Measurements from ENCODE around the gene SERPINE2.
A peak's percentile ranks its signal among the peaks of the same experiment; 100 is the strongest.
"Not testable (repeated sequence)": the region's sequence is repeated elsewhere in the genome, so short reads cannot be mapped to it uniquely, and the experiment has no call there.

Gene SERPINE2

DNA sequence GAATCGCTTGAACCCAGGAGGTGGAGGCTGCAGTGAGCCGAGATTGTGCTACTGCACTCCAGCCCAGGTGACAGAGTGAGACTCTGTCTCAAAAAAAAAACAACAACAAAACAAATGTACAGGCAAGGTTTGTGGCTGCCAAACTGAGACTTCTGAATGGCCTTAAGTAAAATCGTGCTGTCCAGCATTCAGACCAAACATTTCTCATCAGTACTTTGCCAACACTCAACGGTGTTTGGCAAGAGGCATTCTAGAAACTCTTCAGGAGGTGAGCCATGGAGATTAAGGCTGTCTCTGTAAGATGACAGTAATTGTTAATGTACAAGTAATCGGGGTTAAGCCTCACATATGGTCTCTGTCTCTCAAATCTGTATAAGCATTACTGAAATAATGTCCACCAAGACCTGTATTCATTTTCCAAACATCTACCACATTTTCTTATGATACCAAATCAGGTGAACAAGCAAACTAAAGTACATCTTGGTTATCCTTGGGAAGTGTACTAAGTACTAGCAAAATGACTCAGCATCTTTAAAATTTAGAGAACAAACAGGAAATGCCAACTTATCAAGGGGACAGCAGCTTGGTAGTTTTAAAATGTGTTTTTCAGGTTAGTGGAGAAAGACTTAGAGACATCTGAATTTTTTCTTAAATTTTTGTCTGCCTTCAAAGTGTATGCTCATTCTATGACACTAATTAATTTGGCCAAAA lies 29.3 kb downstream of the SERPINE2 start:
- DNase-seq = no peak

DNA sequence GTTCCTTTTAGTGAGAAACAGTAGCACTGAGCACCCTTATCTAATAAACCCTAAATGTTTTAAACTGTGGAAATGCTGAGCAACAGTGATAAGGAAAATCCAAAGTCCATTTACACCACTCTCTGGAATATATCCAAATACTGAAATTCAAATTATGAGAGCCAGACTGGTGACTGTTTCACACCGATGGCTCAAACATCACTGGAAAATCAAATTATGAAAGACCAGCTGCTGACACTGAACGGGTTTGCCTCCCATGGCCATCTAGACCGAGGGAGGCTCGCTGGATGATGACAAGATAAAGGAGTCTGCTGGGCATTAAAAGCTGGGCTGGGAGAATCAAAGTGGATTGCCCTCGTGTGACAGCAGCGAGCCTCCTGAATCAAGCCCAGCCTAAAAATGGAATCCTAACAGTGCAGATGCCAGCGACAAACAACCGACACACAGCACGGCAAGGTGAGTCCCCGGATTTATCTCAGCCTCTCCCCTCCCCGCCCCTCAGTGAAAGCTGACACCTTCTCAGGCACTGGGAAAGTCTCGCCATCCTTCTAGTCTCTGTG lies 30.3 kb downstream of the SERPINE2 start:
- DNase-seq = no peak

DNA sequence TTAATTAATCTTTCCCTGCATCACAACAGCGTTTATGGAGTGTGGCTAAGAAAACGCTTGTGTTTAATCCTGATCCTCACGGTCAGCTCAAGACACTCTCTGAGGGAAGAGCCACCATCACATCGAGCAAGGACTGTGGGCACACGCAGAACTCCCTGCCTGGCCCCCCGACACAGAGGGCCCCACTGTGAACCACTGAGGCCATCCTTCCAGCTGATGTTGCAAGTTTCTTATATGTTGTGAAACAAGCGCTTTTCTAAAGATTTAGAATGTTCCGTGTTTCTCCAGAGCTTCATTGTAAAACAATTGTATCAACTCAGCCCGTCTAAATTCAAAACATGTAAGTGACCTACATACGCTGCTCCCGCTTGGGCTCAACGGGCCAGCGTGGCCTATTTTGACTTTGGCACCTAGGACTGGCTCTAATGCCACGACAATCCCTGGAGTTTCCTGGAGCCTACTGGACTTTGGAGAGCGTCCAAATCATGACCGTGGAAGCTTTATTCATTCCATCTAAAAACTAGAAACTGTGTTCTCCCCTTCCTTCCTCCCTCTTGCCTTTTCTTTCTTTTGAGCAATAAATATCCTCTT lies 34.9 kb downstream of the SERPINE2 start:
- no peak for DNase-seq

DNA sequence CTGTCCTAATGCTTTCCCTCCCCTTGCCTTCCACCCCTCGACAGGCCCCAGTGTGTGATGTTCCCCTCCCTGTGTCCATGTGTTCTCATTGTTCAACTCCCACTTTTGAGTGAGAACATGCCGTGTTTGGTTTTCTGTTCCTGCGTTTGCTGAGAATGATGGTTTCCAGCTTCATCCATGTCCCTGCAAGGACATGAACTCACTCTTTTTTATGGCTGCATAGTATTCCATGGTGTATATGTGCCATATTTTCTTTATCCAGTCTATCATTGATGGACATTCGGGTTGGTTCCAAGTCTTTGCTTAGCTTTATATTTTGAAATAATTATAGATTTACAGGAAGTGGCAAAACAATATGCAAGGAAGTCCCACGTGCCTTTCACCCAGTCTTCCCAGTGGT lies 38.4 kb downstream of the SERPINE2 start:
- not testable (repeated sequence) for DNase-seq

DNA sequence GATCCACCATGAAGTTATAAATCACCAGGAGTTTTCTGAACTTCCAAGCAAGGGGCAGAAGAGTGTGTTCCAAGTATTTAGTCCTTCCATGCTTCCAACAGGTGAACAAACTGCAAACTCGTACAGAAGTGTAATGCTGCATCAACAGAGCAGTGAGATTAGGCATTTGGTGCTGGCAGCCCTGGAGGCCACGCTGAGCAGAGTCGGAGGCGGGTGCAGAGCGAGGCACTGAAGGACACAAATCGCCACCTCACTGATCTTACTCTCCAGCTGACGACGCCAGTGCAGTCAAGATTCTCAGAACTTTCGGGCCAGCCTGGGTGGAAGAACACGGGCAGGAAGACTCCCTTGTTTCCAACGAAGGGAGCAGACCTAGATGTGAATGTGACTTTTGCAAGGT lies 39.2 kb downstream of the SERPINE2 start:
- no peak for DNase-seq

DNA sequence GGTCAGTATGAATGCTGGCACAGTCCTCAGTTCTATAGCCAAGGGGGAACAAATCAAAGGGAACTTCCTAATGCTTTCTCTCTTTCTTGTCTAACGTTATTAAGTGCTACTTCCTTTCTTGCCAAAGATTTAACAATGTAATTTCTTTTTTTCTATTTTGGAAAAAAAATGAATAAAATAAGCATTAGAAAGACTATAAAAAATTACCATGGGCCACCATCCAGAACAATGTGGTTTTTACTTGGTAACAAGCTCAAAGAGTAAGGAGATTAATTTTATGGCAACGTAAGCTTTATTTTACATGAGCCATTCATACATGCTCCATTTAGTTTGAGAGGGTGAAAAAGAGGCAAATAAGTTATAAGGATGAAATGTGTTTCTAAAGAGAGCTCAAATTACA lies 40.1 kb downstream of the SERPINE2 start:
- no peak for DNase-seq

DNA sequence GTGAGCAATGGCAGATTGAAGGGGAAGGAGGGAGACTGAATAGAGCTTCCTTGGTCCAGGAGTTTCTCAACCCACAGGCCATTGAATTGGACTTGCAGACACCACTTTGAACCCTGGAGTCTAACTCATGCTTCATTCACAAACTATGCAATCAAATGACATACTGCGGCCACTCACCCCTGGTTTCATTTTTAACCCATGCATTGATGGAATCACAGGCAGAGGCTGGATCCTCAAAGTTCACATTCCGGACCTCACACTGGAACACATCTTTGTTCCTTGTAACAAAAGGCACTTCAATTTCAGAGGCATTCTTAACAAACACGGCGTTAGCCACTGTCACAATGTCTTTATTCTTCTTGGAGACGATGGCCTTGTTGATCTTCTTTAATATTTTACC lies 41.1 kb downstream of the SERPINE2 start:
- DNase-seq = no peak

DNA sequence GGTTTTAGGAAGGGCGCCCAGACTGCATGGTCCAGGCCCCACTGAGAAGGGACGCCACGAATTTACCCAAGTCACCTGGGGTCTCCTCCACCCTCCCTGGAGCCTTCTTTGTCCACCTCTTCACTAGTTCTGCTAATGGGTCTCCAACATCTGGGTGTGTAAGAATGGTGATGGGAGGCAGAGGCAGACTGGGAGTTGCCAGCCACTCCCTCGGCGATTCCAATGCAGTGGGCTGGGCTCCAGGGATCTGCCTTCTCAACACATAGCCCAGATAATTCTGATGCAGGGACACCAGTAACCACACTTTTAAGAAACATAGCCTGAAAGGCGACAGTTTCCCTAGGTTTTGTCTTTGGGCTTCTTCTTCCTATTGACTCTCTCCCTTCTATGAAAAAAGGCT lies 42.7 kb downstream of the SERPINE2 start:
- no peak for DNase-seq

DNA sequence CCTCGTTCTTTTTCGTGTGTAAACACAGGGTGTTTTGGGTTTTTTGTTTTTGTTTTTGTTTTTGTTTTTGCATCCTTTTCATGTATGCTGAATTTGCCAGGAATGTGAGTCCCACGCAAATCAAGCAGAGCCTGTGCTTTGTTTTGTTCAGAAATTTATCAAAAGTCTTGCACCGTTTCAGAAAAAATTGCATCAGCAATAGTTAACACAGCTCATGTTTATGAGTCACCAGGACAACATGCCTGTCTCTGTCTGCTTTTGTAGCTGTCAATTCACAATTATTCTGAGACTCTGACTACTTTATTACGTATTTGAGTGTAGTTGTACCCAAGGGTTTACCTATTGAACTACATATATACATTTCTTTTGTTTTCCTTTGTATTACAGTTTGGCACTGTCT lies 43.5 kb downstream of the SERPINE2 start:
- DNase-seq = no peak

DNA sequence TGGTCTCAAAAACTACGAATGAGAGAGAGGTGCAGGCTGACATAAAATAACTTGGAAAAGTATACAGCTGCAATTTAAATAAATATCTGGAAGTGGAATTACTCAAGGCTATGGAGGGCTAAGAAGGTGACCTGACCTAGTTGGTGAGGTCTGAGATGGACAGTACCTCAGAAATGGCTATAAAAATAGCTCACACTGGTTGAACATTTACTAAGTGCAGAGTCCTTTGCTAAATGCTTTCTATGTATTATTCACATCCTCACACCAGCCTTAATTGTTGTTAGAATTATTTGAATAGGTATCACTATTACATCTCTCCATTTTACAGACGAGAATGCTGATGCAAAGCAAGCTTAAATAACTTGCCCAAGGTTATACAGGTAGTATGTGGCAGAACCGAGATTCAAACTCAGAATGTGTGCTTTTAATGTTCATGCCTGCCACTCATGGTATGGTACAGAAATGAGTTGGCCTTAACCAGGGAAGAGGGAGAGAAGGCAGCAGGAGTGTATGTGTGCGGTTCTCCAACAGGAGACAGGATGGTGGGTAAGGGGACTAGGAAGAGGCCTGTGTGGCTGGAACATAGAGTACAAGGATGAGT lies 44.4 kb downstream of the SERPINE2 start:
- DNase-seq = no peak

DNA sequence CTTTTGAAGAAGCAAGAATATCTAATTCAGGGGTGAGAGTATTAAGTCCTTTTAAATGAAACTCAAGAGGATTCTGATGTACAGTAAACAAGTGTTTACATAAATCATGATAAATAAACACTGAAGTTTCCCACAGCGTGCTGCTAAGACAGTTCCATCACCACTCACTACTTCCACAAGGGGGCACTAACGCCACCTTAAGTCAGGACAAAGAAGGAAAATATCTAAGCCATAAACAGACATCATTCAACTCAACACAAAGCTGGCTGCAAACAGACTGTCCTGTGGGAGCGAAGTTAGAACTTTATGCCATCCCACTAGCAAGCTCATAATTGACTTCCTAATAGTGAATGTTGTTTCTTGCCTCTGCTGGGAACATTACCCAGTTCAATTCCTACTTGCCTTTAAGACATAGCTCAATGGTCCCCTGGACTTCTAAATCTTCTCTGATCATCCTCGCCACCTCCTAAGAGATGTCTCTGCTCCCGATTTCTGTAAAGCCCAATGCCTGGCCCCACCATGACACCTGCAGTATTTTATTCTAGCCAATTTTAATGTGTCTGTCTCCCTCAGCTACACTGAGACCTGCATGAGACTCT lies 45.4 kb downstream of the SERPINE2 start:
- peak; percentile 74 for DNase-seq

DNA sequence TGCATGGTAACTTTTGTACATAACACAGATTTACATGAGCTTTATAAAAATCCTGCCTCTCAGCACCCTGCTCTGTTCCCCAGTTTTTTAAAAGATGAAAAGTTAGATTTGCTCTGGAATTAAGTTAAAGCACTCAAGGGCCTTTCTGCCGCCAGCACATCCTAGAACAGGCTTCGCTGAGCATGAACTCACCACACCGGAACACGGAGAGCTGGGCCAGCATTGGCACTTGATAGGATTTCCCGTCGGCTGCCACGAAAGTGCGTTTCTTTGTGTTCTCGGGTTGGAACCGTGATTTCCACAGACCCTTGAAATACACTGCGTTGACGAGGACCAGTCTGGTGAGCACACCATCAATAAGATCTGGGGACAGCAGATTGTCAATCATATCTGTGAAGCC lies 47.5 kb downstream of the SERPINE2 start:
- no peak for DNase-seq

DNA sequence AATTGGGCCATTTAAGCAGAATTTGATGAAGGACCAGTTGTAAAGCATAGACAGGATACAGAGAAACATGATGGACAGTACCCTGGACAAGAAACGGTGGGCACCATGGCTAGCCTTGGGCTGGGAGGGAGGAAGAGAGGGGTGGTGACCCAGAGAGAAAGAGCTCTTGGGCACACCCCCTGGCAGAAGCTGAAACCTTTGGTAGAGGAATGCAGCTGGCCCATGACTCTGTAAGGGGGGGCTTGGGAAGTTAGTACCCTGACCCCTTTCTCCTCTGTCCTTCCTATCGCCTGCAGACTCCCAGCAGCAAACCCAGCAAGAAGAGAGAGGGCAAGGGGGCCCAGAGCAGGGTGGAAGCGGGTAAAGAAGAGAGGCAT lies 49.2 kb downstream of the SERPINE2 start:
- DNase-seq = no peak

DNA sequence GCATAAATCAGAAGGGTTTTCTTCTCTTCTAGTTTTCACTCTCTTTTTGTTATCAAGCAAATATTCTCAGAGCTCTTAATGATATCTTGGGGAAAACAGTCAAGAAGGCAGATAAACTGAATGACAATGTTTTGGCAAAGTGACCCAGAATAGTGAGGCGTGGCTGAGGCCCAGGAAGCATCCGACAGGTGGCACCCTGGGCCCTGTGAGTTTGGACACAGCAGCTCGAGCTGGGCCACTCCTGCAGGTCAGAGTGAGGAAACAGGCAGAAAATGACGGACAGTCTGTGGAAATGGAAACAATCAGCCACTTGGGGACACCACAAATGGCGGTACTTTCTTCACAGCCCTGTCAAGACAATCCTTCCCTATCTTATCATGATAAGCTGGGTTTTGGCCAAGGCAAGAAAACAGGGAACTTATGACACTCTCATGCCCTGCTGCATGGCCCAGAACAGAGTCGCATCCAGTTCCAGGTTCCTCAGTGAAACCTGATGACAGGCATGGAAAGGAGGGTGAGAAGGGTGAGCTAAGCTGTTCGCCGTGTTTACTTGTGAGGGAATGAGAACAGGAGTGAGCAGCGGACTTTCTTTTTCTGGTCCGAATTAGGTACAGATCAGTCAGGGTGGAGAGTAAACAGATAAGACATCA lies 49.8 kb downstream of the SERPINE2 start:
- no peak for DNase-seq

DNA sequence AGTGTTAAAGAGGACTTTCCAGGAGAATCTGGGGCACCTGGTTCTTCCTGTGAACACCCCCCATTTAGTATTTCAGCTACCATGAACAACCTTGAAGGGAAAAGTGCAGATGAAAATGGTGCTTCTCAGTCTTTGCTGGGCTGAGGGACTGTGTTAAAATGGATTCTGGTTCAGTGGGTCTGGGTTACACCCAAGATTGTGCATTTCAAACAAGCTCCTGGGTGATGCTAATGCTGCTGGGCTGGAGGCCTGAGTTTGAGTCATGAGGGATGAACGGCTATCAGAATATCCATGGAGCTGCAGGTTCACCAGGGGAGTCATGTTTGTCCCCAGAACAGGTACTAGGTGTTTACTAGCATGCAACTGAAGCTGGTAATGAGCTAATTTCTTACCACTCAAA lies 57.8 kb downstream of the SERPINE2 start:
- no peak for DNase-seq

DNA sequence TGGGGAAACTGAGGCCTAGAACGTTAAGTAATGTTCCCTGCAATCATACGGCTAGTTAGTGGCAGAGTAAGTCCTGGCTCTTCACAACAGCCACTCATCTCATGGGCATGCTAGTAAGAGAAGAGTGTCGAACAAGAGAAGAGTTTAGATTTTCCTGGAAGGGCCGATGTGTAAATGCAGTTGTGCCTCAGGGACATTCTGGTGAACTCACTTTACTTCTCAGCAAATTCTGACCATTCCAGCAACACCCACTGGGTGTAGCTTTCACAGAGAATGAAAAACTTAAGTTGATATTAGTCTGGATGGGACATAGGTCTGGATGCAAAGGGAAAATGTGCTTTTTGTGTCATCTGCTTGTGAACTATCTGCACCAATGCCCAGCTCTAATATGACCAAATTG lies 58.3 kb downstream of the SERPINE2 start:
- DNase-seq = no peak

DNA sequence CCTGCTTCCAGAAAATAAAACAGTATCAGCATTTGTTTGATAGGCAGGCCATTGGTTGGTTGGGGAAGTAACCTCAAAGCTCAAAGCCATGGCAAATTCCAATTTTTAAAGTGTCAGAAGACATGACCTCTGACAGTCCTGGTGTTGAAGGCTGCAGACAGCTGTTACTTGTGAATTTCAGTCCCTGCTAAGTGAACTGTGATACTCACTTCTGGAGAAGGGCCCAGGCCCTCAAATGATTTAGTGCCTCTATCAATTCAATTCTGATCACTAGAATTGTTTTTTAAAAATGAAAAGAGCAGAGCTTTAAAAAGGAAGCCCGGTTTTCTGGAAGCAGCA lies 58.7 kb downstream of the SERPINE2 start:
- DNase-seq = no peak

DNA sequence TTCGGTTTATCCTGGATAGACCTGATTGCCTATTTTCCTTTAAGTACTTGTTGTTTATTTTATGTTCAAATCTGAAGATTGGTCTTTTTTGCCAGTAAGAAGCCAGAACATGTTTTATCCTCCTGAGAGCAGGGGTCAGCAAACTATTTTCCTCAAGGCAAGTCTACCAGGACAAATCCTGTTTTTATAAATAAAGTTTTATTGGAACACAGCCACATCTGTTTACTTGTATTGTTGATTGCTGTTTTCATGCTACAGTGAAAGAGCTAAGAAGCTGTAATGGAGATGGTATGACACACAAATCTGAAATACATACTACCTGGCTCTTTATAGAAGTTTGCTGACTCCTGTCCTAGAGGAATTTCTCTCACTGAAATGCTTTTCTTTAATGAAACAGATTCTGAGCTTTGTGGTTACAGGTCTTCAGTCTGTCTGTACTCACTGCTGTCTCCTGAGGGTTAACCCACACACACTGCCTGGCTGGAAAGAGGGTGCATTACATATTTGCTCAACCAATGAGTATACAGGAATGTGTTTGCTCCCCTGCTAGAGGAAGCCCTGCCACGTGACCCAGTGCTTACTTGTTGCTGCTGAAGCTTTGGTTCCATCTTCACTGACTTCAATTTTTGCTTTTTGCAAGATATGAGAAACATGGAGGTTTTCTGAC lies 59.2 kb downstream of the SERPINE2 start:
- DNase-seq = no peak

DNA sequence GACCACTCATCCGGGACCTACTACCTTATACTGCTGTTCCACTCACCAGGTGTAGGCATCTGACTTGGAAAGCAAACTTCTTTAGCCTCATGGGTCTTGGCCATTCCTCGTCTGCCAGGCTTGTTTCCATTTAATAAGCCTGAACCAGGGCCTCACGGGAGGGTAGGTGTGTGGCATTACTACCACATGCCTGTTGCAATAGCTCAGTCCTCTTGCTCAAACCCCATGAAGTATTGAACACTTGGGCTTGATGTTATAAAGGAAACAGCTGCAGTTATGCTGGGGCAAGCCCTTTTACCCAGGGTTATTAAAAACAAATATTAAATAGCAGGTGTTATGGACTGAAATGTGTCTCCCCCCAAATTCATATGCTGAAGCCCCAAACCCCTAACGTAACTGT lies 60.6 kb downstream of the SERPINE2 start:
- DNase-seq = no peak

DNA sequence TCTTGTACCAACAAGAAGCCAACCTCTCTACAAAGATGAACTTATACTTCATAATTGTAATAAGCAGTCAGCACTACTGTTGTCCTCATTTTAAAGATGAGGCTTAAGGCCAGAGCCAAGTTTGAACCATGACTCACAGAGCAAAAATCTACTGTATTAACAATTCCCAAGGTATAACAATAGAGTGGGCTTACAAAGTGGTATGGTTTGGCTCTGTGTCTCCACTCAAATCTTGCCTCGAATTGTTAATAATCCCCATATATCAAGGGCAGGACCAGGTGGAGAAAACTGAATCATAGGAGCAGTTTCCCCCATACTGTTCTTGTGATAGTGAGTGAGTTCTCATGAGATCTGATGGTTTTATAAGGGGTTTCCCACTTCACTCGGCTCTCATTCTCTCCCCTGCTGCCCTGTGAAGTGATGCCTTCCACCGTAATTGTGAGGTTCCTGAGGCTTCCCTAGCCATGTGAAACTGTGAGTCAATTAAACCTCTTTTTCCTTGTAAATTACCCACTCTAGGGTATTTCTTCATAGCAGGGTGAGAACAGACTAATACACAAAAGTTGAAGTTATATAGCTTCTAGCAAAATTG lies 62.4 kb downstream of the SERPINE2 start:
- DNase-seq = no peak

DNA sequence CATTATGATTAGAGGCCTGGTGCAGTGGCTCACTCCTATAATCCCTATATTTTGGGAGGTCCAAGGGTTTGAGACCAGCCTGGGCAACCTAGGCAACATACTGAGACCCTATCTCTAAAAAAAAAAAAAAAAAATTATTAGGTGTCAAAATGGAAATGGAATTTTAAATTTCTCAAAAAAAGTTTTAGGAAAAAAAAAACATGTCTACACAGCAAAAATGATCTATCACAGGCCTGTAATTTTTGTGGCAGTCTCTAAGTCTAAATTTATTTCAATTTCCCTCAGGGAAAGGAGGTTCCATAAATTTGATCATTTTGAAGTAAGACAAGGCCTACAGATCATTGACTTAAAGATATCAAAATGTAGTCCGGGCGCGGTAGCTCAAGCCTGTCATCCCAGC lies 65.5 kb downstream of the SERPINE2 start:
- no peak for DNase-seq

DNA sequence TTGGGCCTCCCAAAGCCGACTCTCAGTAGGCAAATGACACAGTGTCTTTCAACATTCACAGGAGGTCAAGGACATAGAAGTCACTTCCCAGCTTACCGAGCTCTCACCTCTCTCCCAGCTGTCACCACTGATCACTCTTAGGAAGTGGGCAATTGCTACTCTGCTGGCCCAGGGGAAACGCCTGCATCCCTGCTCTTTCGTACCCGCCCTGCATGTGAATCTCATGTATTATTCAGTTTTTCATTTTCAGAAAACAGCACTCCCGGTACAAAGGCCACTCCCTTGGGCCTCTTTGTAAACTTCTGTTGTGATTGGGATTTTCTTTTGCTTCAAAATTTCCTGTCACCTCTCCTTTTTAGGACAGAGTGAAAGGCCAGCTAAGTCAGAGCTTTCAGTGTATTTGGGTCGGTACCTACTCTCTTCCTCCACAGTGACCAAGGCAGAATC lies 66.4 kb downstream of the SERPINE2 start:
- no peak for DNase-seq

DNA sequence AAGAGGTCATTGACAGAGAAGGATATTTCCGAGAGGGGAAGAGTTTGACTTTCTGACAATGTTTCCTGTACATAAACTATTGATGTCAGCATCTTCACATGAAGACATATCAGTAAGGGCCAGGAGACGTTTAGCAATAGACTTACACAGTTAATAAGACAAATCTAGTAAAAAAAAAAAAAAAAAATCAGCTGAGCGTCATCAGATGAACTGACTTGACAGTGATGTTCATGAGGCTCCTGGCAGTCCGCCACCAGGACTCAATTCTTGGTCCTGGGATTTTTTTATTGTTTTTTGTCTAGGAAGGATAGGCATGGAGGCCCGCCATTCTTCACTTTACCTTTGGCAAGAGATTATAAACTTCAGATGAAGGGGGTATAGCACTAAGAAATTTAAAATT lies 67.4 kb downstream of the SERPINE2 start:
- no peak for DNase-seq

Measured in activated CD4-positive, alpha-beta T cell treated with anti-CD3 and anti-CD28 coated beads for 48 hours (primary cell).